ENCODE data around the gene TNS1.

Gene TNS1

GRCh38 chr2:217804791-217805667 is 197.8 kb downstream of the TNS1 start:
- DNase-seq, result no peak

GRCh38 chr2:217804338-217804737 is 198.5 kb downstream of the TNS1 start:
- DNase-seq, result no peak

DNA sequence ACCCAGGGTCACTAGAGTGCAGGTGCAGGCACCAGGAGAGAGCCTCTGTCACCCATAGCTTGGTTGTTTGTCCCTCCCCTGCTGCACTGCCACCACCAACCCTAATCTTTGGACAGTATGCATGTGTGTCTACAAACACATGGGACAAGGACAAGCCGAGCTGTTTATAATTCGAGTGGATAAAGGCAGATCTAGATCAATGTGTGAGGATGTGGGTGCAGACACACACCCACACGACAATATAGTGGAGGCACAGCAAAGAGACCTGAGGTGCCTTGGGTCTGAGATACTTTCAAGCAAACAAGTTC is 199.2 kb downstream of the TNS1 start:
- DNase-seq, result no peak

DNA sequence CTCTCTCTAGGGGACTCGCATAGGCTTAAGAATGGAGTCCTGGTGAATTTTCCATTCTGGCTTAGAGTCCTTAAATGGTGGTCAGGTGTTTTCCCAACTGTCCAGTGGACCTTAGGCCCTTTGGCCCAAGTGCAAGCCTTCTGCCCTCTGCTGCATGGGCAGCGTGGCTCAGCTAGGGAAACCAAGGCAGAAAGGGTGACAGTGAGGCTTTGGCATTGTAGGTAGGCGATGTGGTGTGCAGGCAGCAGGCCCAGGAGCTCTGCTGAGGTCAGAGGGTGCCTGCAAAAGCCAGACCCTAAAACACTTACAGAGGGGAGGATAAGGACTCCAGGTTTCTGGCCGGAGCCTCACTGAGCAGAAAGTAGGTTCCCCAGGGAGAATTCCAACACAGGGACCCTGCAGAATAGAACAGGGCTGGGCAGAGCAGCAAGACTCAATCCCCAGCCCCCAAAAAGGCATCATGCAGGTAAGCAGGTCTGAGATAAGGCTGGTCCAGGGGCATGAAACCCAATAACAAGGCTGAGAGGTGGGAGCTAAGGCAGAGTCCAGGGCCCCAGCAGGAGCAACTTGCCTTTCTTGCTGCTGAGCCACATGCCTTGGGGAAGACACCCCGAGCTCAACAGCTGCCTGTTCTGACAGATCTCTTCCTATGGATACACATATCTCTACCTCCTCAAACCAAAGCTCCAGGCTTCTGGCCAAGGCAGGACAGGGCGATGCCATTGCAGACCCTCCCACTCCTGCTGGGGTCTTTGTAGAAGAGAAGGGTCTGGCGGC is 199.7 kb downstream of the TNS1 start:
- DNase-seq, result no peak

DNA sequence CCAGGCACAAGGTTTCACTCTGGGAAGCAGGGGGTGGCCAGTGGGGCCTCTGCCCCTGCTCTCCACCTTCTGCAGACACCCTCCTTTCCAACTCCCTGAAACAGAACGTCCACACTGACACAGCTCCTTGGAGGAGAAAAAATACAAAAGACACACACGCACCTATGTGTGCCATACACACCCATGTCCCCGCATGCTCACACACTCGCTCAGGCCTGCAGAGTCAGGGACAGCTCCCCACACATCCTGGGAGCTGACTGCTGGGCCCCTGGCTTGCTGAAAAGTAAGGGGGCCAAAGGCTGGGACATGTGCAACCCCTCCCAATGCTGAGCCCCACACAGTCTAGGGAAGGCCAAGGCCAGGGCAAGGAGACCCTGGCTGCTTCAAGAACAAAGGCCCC is 200.5 kb downstream of the TNS1 start:
- DNase-seq, result no peak

DNA sequence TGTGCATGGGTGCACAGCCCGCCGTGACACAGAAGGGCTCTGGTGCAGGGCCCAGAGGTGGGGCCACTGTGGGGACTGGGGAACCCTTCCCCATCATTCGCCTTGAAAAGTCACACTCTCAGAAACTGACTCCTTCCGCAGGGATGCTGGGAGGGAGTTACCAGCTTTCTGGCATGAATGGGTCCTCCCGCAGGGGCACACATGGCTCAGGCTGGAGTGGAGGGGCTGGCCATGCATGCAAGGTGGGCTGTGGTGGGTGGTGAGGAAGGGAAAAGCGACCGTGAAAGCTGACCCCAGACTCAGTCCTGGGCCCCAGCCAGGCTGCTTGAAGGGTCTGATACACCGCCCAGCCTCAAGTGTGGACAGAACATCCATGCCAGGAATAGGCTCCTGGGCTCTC is 201.1 kb downstream of the TNS1 start:
- no peak for DNase-seq

DNA sequence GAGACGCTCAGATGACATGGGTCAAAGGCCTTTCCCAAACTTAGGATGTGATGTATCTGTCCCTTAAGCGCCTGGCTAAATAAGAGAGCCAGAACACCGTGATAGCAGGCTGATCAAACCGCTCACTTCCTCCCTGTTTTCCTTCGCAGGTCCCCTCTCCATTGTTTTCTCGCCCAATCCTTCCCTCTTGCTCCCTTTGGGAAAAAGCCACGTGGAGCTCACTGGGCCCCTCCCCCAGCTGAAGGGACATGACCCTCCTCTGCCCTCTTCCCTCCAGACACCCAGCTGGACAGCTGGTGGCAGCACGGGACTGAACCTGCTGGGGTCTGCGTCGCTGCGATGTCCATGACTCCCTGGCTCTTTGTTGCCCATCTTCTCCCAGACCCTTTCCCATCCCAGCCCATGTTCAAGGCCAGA is 201.7 kb downstream of the TNS1 start:
- DNase-seq, result no peak

- DNase-seq, result no peak
Measured at GRCh38 chr2:217800433-217801114, 202.2 kb downstream of the TNS1 start.

- DNase-seq, result no peak
Measured at GRCh38 chr2:217799563-217800432, 203.0 kb downstream of the TNS1 start.

- no peak for DNase-seq
Measured at GRCh38 chr2:217798743-217799562, 203.8 kb downstream of the TNS1 start.

- DNase-seq, result no peak
Measured at GRCh38 chr2:217798191-217798590, 204.6 kb downstream of the TNS1 start.

GRCh38 chr2:217797661-217798069 is 205.1 kb downstream of the TNS1 start:
- no peak for DNase-seq

DNA sequence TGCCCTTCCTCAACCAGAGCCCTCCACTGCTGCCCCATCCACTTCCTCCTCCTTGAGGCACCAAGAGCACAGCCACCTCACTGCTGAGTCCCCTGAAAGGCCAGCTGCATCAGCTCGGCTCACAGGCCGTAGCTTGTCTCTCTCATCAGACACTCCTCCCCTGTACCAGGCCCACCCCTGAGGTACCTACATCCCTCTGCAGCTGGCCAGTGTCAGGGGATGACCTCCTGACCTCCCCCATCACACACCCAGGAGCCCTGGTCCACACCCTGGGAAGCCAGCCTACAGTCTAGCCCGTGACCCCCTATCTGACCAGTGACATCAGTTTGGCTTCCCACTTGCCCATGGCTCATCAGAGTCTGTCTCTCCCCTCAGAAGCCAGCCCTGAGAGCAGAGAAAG is 205.6 kb downstream of the TNS1 start:
- no peak for DNase-seq

- no peak for DNase-seq
Measured at GRCh38 chr2:217795706-217796465, 206.9 kb downstream of the TNS1 start.

DNA sequence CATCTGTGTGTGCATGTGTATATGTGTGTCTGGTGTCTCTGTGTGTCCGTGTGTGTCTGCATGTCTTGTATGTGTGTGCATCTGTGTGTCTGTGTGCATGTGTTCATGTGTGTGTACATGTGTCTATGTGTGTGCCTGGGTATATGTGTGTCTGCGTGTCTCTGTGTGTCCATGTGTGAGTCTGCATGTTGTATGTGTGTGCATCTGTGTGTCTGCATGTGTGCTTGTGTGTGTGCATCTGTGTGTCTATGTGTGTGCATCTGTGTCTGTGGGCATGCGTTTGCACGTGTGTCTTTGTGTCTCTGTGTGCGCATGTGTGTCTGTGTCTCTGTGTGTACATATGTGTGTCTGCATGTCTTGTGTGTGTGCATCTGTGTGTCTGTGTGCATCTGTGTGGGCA is 207.7 kb downstream of the TNS1 start:
- no peak for DNase-seq

DNA sequence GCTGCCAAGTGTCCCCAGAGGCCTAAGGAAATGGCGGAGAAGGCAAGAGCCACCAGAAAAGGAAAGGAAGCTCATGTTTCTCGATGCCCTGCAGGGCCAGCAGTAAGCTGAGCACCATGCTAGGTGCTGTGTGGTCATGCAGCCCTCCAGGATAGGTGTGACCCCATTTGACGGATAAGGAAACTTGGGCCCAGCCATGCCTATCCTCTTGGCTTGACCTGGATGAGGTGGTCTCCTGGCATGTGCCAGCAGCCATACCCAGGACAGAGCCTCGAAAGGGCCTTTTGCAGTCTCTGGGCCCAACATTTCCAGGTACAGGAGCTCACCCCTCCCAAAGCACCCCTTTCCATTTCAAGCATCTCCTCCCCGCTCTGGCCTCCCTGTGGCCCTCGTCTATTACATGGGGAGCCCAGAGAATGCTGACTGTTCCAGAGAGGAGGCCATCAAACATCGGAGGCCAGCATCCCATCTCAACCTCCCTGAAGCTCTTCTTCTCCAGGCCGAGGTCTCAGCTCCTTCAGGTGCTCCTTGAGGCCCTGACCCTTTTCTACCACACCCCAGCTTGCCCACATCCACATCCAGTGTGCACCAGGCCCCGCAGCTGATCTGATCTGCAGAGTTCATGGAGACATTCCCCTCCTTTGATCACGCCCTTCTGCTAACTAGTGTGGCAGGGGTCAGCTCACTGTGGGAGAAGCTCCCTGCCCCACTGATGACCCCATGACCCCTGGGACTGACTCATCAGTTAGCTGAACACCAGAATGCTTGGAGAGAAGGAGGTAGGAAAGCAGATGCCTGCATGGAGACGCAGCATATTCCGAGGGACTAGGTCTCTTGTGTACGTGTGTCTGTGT is 208.4 kb downstream of the TNS1 start:
- DNase-seq, result no peak

- DNase-seq, result no peak
Measured at GRCh38 chr2:217793566-217794132, 209.1 kb downstream of the TNS1 start.

DNA sequence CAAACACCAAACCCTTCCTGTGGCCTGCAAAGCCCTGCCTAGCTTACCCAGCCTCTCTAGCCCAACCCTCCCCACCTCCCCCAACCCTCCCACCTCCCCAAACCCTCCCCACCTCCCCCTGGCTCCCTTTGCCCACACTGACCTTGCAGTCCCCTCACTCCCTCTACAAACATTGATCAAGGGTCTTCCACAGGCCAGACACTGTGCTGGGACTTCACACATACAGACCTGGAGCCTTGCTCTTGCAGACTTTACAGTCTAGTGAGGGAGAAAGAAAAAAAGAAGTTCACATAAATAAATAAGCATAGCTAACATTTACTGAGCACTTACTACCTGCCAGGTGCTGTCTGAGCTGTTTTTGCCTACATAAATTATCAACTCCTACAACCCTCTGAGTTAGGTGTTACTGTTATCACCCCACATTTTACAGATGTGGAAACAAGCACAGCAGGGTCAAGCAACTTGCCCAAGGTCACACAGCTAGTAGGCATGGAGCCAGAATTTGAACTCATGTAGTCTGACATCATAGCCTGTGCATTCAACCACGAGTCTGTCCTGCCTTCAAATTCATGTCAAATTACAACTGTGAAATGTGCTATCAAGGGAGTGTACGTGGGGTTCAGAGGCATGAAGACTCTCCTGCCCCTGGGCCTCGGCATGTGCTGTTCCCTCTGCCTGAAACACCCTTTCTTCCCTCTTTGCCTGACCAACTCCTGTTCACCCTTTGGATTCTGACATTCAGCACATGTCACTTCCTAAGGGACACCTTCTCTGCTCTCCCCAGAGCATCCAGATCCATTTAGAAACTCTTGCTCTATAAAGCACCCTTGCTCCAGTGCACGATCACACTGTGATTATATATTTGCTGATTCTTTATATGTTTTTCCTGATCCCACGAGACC is 209.9 kb downstream of the TNS1 start:
- no peak for DNase-seq

DNA sequence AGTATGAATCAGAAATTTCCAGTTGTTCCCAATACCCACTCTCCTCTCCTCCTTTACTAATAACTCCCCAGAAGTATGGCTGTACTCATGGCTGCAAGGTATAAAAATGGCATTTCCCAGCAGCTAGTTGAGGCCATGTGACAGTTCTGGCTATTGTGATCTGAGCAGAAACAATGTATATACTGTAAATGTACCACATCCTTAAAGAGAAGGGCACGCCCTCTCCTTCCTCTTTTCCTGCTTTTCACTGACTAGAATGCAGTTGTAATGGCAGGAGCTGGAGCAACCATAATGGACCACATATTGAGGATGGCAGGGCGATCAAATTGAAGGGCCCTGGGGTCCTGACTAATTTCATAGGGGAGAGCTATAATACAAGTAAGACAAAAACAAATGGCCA is 211.2 kb downstream of the TNS1 start:
- no peak for DNase-seq
